Measurements from ENCODE around the gene ACAD8. TPM values are rescaled to one million over a fixed set of nuclear protein-coding genes. Genes with fewer than 3 reads are reported as not detected.

ACAD8 gene
- total and polyA plus RNA-seq, 2 of the 8 experiments (the other 6 are each of a cell fraction or from before 2014, with no cell fraction given), result 45.8 to 52.7 TPM

DNA sequence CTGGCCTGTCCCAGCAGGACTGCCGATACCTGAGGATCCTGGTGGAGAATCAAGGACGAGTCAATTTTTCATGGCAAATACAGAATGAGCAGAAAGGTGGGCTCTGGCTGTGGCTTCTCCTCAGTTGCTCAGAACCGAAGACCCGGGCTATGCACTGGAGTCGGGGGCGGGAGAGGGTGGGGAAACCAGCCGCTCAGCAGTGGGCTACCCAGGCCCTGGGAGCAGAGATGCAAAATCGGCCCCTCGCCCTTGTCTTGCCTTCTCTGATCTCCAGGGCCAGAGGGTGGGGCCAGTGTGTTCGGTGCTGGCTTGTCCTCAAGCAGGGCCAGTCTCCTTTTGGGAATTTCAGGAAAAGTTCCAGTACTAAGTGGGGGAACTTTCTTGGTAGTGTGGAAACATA, 60.0 kb downstream of the ACAD8 start (continued):
- TF ChIP-seq SRF (IDR thresholded peaks at IDR 0.05; ENCODE audit: low read depth, low read length) (no peak), TAF1 (IDR thresholded peaks at IDR 0.05; ENCODE audit: low read depth, low read length) (no peak), BRCA1 (IDR thresholded peaks at IDR 0.05; ENCODE audit: low read depth, low read length) (no peak), SUZ12 (IDR thresholded peaks at IDR 0.05; ENCODE audit: low read length) (no peak), SAP30 (IDR thresholded peaks at IDR 0.05; ENCODE audit: insufficient read depth, insufficient replicate concordance, low read length) (no peak)

Data from H1 (cell line).